BLaER1 treated with 17β-estradiol and CSF1 and Interleukin-3, amounts not matched to agents 10 nM and 100 nM (cell line): ENCODE data around the gene TBC1D17.

Experiments
- H3K27ac ChIP-seq, 11 experiments: shearing (Covaris generic); formaldehyde crosslinking; 2 replicates each; pipeline ENCODE4 v1.8.1; 2022
- H3K27me3 ChIP-seq, 11 experiments: shearing (Covaris generic); formaldehyde crosslinking; 2 replicates each; pipeline ENCODE4 v1.8.1; 2022
- H3K36me3 ChIP-seq, 11 experiments: shearing (Covaris generic); formaldehyde crosslinking; 2 replicates each; pipeline ENCODE4 v1.8.1; 2022
- H3K4me1 ChIP-seq, 10 experiments: shearing (Covaris generic); formaldehyde crosslinking; 2 replicates each; pipeline ENCODE4 v1.8.1; 2022
- H3K4me2 ChIP-seq, 11 experiments: shearing (Covaris generic); formaldehyde crosslinking; 2 replicates each; pipeline ENCODE4 v1.8.1; 2022
- H3K4me3 ChIP-seq, 10 experiments: shearing (Covaris generic); formaldehyde crosslinking; 2 replicates each; pipeline ENCODE4 v1.8.1; 2022
- H3K9ac ChIP-seq, 11 experiments: shearing (Covaris generic); formaldehyde crosslinking; 2 replicates each; pipeline ENCODE4 v1.8.1; 2022
- H3K9me3 ChIP-seq, 11 experiments: shearing (Covaris generic); formaldehyde crosslinking; replicated peaks in 1 of 11; 2 replicates each; pipeline ENCODE4 v1.8.1; 2022
- H4K20me1 ChIP-seq, 11 experiments: shearing (Covaris generic); formaldehyde crosslinking; 2 replicates each; pipeline ENCODE4 v1.8.1; 2022
- Cebpa-rat ChIP-seq, 11 experiments: shearing (Covaris generic); IDR thresholded peaks; 2 replicates each; pipeline ENCODE4 v1.8.1; 2022

The TBC1D17 gene

GRCh38 chr19:49836176-49837008, 41.1 kb upstream of the TBC1D17 start:
- H3K27me3 ChIP-seq: no peaks in the 10 kb centered on the region
- H3K4me3 ChIP-seq: no peak overlapping the region
- peaks cover 9 to 37% (median 22%) of the 10 kb centered on the region in 10 experiments for H3K4me1 ChIP-seq
- no peaks in the 10 kb centered on the region for H3K9me3 ChIP-seq
- peaks cover 93 to 100% (median 99%) of the 10 kb centered on the region in 11 experiments for H3K36me3 ChIP-seq
- peak overlapping the region in 2 of 11 experiments; percentile 9 to 14; a peak in 1 of 22 replicates for H3K9ac ChIP-seq
- no peak for TF ChIP-seq Cebpa-rat (IDR thresholded peaks at IDR 0.05)
- H3K27ac ChIP-seq: 0 out of 22 replicates have a peak overlapping the region, but pooled peaks of 1 of the 11 experiments have one; percentile 15
- H3K4me2 ChIP-seq: no peak overlapping the region
- peaks cover 0 to 75% (median 12%) of the 10 kb centered on the region in 11 experiments; a peak in 15 of 22 replicates for H4K20me1 ChIP-seq

DNA sequence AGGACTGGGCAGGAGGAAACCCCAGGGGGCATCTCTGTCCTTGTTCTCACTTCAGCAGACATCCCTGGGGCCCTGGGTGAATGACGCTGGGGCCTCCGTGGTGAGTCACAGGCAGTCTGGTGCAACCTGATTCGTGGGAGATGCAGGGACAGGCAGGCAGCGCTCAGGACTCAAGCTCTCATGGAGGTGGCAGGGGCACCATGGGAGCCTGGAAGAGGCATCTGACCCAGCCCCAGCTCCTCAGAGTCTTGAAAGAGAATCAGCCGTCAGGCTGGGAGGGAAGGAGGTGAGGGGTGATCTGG, 40.5 kb upstream of the TBC1D17 start:
- H3K4me2 ChIP-seq: no peak overlapping the region
- TF ChIP-seq Cebpa-rat (IDR thresholded peaks at IDR 0.05): no peak
- H4K20me1 ChIP-seq: peaks cover 0 to 69% (median 9%) of the 10 kb centered on the region in 11 experiments; a peak in 13 of 22 replicates
- 0 out of 22 replicates have a peak overlapping the region, but pooled peaks of 2 of the 11 experiments have one; percentile 9 to 14 for H3K9ac ChIP-seq
- no peaks in the 10 kb centered on the region for H3K9me3 ChIP-seq
- H3K4me1 ChIP-seq: peaks cover 7 to 31% (median 17%) of the 10 kb centered on the region in 10 experiments; a peak in 18 of 20 replicates
- no peak overlapping the region for H3K4me3 ChIP-seq
- H3K27me3 ChIP-seq: no peaks in the 10 kb centered on the region
- 0 out of 22 replicates have a peak overlapping the region, but pooled peaks of 1 of the 11 experiments have one; percentile 15 for H3K27ac ChIP-seq
- H3K36me3 ChIP-seq: peaks cover 88 to 98% (median 93%) of the 10 kb centered on the region in 11 experiments

GRCh38 chr19:49837425-49837824, 40.1 kb upstream of the TBC1D17 start:
- Histone ChIP-seq H3K9me3 (no peaks in the 10 kb centered on the region), H3K9ac (no peak overlapping the region), H3K36me3 (peaks cover 84 to 98% (median 88%) of the 10 kb centered on the region in 11 experiments), H3K27ac (no peak overlapping the region), H3K4me1 (peaks cover 2 to 28% (median 13%) of the 10 kb centered on the region in 10 experiments; a peak in 18 of 20 replicates), H4K20me1 (peaks cover 0 to 64% (median 9%) of the 10 kb centered on the region in 11 experiments; a peak in 13 of 22 replicates), H3K4me3 (no peak overlapping the region), H3K4me2 (no peak overlapping the region), H3K27me3 (no peaks in the 10 kb centered on the region)
- no peak for TF ChIP-seq Cebpa-rat (IDR thresholded peaks at IDR 0.05)

DNA sequence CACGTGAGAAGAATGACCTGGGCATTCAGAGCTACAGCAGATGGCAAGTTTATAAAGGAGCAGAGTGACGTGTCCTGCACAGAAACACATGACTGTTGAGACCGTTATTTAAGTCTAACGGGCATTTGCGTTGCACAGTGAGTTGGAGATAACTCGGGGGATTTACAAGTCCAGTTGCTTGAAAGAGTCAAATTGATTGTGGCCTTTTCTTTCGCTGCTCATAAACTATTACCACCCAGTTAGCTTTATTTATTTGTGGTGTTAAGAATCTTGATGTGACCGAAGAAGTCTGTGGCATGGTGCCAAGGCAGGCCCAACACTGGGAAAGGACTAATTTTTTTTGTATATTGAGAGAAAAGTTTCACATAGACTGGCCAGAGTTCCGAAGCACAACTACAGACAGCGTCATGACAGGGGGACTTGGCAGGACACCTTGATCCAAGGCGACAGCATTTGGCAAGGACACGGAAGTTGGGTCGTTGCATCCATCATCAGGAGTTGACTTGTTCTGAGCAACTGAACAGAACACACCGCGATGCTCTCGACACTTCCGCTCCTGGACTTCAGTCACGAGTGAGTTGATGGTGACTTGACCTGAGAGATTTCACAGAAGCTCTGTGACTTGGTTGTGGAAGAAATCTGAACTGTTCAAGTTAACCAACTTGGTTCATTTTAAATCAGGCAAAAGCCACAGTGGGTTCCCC, 38.5 kb upstream of the TBC1D17 start:
- Histone ChIP-seq H3K9ac (no peak overlapping the region), H3K27ac (no peak overlapping the region), H3K9me3 (no peaks in the 10 kb centered on the region), H4K20me1 (peaks cover 0 to 48% (median 9%) of the 10 kb centered on the region in 11 experiments; a peak in 12 of 22 replicates), H3K4me1 (peaks cover under 1 to 29% (median 21%) of the 10 kb centered on the region in 10 experiments; a peak in 19 of 20 replicates), H3K27me3 (no peaks in the 10 kb centered on the region), H3K4me3 (no peak overlapping the region), H3K4me2 (no peak overlapping the region), H3K36me3 (peaks cover 70 to 82% (median 72%) of the 10 kb centered on the region in 11 experiments)
- TF ChIP-seq Cebpa-rat (IDR thresholded peaks at IDR 0.05): no peak

- peaks cover 63 to 75% (median 65%) of the 10 kb centered on the region in 11 experiments for H3K36me3 ChIP-seq
- no peak overlapping the region for H3K9ac ChIP-seq
- H3K4me1 ChIP-seq: peaks cover 8 to 36% (median 27%) of the 10 kb centered on the region in 10 experiments; a peak in 19 of 20 replicates
- no peaks in the 10 kb centered on the region for H3K27me3 ChIP-seq
- no peak for TF ChIP-seq Cebpa-rat (IDR thresholded peaks at IDR 0.05)
- H3K9me3 ChIP-seq: no peaks in the 10 kb centered on the region
- H3K4me3 ChIP-seq: no peak overlapping the region
- H4K20me1 ChIP-seq: peaks cover 0 to 41% (median 9%) of the 10 kb centered on the region in 11 experiments; a peak in 9 of 22 replicates
- no peak overlapping the region for H3K27ac ChIP-seq
- H3K4me2 ChIP-seq: no peak overlapping the region
These were observed 37.8 kb upstream of the TBC1D17 start for GRCh38 chr19:49839713-49840112.

- Histone ChIP-seq H3K27ac (no peak overlapping the region), H3K27me3 (no peaks in the 10 kb centered on the region), H3K4me2 (no peak overlapping the region), H4K20me1 (peaks cover 0 to 35% (median 9%) of the 10 kb centered on the region in 11 experiments; a peak in 8 of 22 replicates), H3K4me3 (no peak overlapping the region), H3K9me3 (no peaks in the 10 kb centered on the region), H3K4me1 (peaks cover 10 to 37% (median 28%) of the 10 kb centered on the region in 10 experiments; a peak in 19 of 20 replicates), H3K36me3 (peaks cover 57 to 69% (median 59%) of the 10 kb centered on the region in 11 experiments), H3K9ac (no peak overlapping the region)
- TF ChIP-seq Cebpa-rat (IDR thresholded peaks at IDR 0.05): no peak
These were observed 37.2 kb upstream of the TBC1D17 start for GRCh38 chr19:49840321-49840720.

DNA sequence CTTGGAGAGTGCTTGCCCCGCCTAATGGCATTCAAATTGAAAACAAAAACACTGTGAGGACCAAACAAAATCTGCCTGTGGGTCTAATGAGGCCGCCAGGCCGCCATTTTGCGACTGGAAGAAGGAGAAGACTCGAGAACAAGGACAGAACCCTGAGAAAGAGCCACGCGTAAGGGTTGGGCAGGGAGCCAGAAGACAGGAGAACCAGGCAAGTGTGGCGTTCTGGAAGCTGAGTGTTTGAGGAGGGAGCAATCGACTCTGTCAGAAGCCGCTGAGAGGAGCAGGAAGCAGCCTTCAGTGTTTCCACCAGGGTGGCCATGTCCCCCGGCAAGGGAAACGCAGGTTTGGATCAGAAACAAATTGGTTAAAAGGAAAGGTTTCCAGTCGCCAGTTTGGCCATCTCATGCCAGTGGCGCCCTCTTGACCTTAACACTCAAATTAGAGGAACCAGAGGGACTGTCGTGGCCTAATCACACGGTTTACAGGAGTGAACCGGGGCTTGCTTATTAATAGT, 36.7 kb upstream of the TBC1D17 start:
- Histone ChIP-seq H3K4me1 (peaks cover 10 to 37% (median 28%) of the 10 kb centered on the region in 10 experiments; a peak in 19 of 20 replicates), H4K20me1 (peaks cover 0 to 34% (median 9%) of the 10 kb centered on the region in 11 experiments; a peak in 8 of 22 replicates), H3K9me3 (no peaks in the 10 kb centered on the region), H3K36me3 (peaks cover 52 to 64% (median 55%) of the 10 kb centered on the region in 11 experiments), H3K9ac (no peak overlapping the region), H3K4me3 (no peak overlapping the region), H3K4me2 (no peak overlapping the region), H3K27ac (no peak overlapping the region), H3K27me3 (no peaks in the 10 kb centered on the region)
- TF ChIP-seq Cebpa-rat (IDR thresholded peaks at IDR 0.05): no peak

DNA sequence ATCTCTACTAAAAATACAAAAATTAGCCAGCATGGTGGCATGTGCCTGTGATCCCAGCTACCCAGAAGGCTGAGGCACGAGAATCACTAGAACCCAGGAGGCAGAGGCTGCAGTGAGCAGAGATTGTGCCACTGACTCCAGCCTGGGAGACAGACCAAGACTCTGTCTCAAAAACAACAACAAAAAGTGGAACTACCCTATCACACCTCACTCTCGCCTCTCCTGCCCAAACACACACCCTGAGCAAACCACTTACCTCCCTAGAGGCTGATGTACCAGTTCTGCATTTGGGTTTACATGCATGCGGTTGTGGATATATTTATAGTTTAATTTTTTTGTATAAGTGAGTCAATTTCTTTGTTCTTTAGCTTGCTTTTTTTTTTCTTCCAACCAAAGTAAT, 34.2 kb upstream of the TBC1D17 start:
- Histone ChIP-seq H3K9ac (0 out of 22 replicates have a peak overlapping the region, but pooled peaks of 1 of the 11 experiments have one; percentile 0), H3K27me3 (no peaks in the 10 kb centered on the region), H3K27ac (0 out of 22 replicates have a peak overlapping the region, but pooled peaks of 1 of the 11 experiments have one; percentile 36), H3K36me3 (peaks cover 27 to 40% (median 30%) of the 10 kb centered on the region in 11 experiments), H3K4me1 (peaks cover 16 to 34% (median 27%) of the 10 kb centered on the region in 10 experiments), H3K4me3 (no peak overlapping the region), H3K4me2 (peak overlapping the region in 10 of 11 experiments; percentile 0 to 74 (median 61); a peak in 18 of 22 replicates), H3K9me3 (no peaks in the 10 kb centered on the region), H4K20me1 (peaks cover 0 to 25% (median 0%) of the 10 kb centered on the region in 11 experiments; a peak in 4 of 22 replicates)
- no peak for TF ChIP-seq Cebpa-rat (IDR thresholded peaks at IDR 0.05)
